Caco-2 (cell line): ENCODE results near the gene BBX. TPM values are rescaled to one million over a fixed set of nuclear protein-coding genes. Genes with fewer than 3 reads are reported as not detected.

Experiments
- BruUV-seq: library from RNA; stranded (reverse); fragments of 400-500 nt; replicated peaks from 2 replicates; lab custom pipeline; 2021; lab: Mats Ljungman, UMichigan
- CTCF ChIA-PET: fragments of 300-600 bp; sonication (Branson Sonifier 250); formaldehyde crosslinking; loops from one replicate; lab custom pipeline; 2022; ENCODE audit warnings: antibody characterized with exemption; lab: Charles Lee
- POLR2A ChIA-PET: fragments of 300-600 bp; sonication (Branson Sonifier 250); formaldehyde crosslinking; loops from one replicate; lab custom pipeline; 2022; ENCODE audit warnings: antibody characterized with exemption; lab: Charles Lee
- DNase-seq, 2 experiments: peaks; one replicate each; pipeline versions ENCODE4 v3.0.0 to v3.0.0-alpha.2; 2020 to 2022
- H3K27me3 ChIP-seq: replicated peaks from 2 replicates; pipeline ENCODE4 v1.6.0; 2011; ENCODE audit warnings: low read length; ENCODE audit not compliant: control insufficient read depth, insufficient read depth
- H3K36me3 ChIP-seq: 2 replicates; pipeline ENCODE4 v1.5.1; 2011; ENCODE audit warnings: low read length; ENCODE audit not compliant: control insufficient read depth, insufficient read depth
- H3K4me1 ChIP-seq: fragments of 250-450 bp; sonication (Bioruptor Pico); 2 replicates; pipeline ENCODE4 v1.5.1; 2020; ENCODE audit warnings: mild to moderate bottlenecking
- H3K4me3 ChIP-seq: 2 replicates; pipeline ENCODE4 v1.5.1; 2011; ENCODE audit warnings: low read depth, mild to moderate bottlenecking, control low read depth, low read length
- H3K9me3 ChIP-seq: fragments of 250-450 bp; sonication (Bioruptor Pico); 2 replicates; pipeline ENCODE4 v1.5.1; 2020; ENCODE audit warnings: mild to moderate bottlenecking, moderate library complexity
- H3K27ac Mint-ChIP-seq: one replicate; pipeline ENCODE4 v1.8.0; 2022; ENCODE audit warnings: mixed read lengths; ENCODE audit not compliant: unreplicated experiment
- H3K27me3 Mint-ChIP-seq: one replicate; pipeline ENCODE4 v1.8.0; 2022; ENCODE audit warnings: mixed read lengths; ENCODE audit not compliant: insufficient read depth, unreplicated experiment
- H3K36me3 Mint-ChIP-seq: one replicate; pipeline ENCODE4 v1.8.0; 2022; ENCODE audit warnings: mild to moderate bottlenecking, mixed read lengths; ENCODE audit not compliant: insufficient read depth, unreplicated experiment
- H3K4me1 Mint-ChIP-seq: one replicate; pipeline ENCODE4 v1.8.0; 2022; ENCODE audit warnings: low read depth, mixed read lengths; ENCODE audit not compliant: unreplicated experiment
- H3K4me3 Mint-ChIP-seq: one replicate; pipeline ENCODE4 v1.8.0; 2022; ENCODE audit warnings: mild to moderate bottlenecking, moderate library complexity, mixed read lengths; ENCODE audit not compliant: unreplicated experiment
- H3K9me3 Mint-ChIP-seq: one replicate; pipeline ENCODE4 v1.8.0; 2022; ENCODE audit warnings: mixed read lengths; ENCODE audit not compliant: unreplicated experiment
- CTCF ChIP-seq, 2 experiments: fragments of 200-600 bp in 1 of 2; IDR thresholded peaks; 1 replicate in 1 of 2; 2 replicates in 1 of 2; pipeline versions ENCODE4 v1.5.1 to v1.8.0; 2011 to 2022; ENCODE audit warnings: antibody characterized with exemption in 1 of 2, control low read depth in 1 of 2, inconsistent platforms in 1 of 2, low read depth in 1 of 2, low read length in 1 of 2, mild to moderate bottlenecking in 1 of 2, moderate library complexity in 1 of 2; ENCODE audit not compliant: insufficient read depth in 1 of 2, severe bottlenecking in 1 of 2, unreplicated experiment in 1 of 2
- intact Hi-C: fragments of 100-400 bp; cut with micrococcal nuclease; formaldehyde crosslinking; loops from one replicate; pipeline ENCODE4 v1.10.0; 2022; ENCODE audit not compliant: unreplicated experiment
- total RNA-seq: library from RNA; stranded (reverse); gene quantifications from 2 replicates; pipeline ENCODE4 v1.2.3, GENCODE V29; 2022

Gene BBX
- total RNA-seq, 1 experiment from 2014 or later: 2.6 TPM

GRCh38 chr3:107548601-107549000 is 25.8 kb downstream of the BBX start:
- ChIA-PET POLR2A (no interaction called here), CTCF (no interaction called here)
- Mint-ChIP-seq H3K27me3 (peaks cover 6% of the 10 kb centered on the region), H3K4me1 (no peaks in the 10 kb centered on the region), H3K4me3 (no peak overlapping the region), H3K36me3 (no peaks in the 10 kb centered on the region), H3K9me3 (no peaks in the 10 kb centered on the region), H3K27ac (no peak overlapping the region)
- intact Hi-C loops: no loop called here
- H3K4me1 ChIP-seq: no peaks in the 10 kb centered on the region
- DNase-seq: no peak
- H3K9me3 ChIP-seq: no peaks in the 10 kb centered on the region
- no peak for TF ChIP-seq CTCF (IDR thresholded peaks at IDR 0.05; ENCODE audit: insufficient read depth in 1 of 2, low read depth in 1 of 2, low read length in 1 of 2, severe bottlenecking in 1 of 2, unreplicated experiment in 1 of 2)
- H3K4me3 ChIP-seq: no peak overlapping the region
- H3K36me3 ChIP-seq: no peaks in the 10 kb centered on the region
- no peaks in the 10 kb centered on the region for H3K27me3 ChIP-seq
- BruUV-seq: no TSS peak

- no peaks in the 10 kb centered on the region for H3K36me3 ChIP-seq
- H3K4me1 ChIP-seq: no peaks in the 10 kb centered on the region
- no peaks in the 10 kb centered on the region for H3K4me1 Mint-ChIP-seq
- POLR2A ChIA-PET: no interaction called here
- H3K36me3 Mint-ChIP-seq: no peaks in the 10 kb centered on the region
- no peaks in the 10 kb centered on the region for H3K9me3 ChIP-seq
- BruUV-seq: no TSS peak
- H3K9me3 Mint-ChIP-seq: no peaks in the 10 kb centered on the region
- H3K27me3 Mint-ChIP-seq: peaks cover 14% of the 10 kb centered on the region
- CTCF ChIA-PET: no interaction called here
- no peaks in the 10 kb centered on the region for H3K27me3 ChIP-seq
- DNase-seq: no peak
- H3K27ac Mint-ChIP-seq: no peak overlapping the region
- no peak overlapping the region for H3K4me3 Mint-ChIP-seq
- H3K4me3 ChIP-seq: no peak overlapping the region
- no peak for TF ChIP-seq CTCF (IDR thresholded peaks at IDR 0.05; ENCODE audit: insufficient read depth in 1 of 2, low read depth in 1 of 2, low read length in 1 of 2, severe bottlenecking in 1 of 2, unreplicated experiment in 1 of 2)
- intact Hi-C loops: no loop called here
Observed at GRCh38 chr3:107555359-107555758, 32.6 kb downstream of the BBX start.

DNA sequence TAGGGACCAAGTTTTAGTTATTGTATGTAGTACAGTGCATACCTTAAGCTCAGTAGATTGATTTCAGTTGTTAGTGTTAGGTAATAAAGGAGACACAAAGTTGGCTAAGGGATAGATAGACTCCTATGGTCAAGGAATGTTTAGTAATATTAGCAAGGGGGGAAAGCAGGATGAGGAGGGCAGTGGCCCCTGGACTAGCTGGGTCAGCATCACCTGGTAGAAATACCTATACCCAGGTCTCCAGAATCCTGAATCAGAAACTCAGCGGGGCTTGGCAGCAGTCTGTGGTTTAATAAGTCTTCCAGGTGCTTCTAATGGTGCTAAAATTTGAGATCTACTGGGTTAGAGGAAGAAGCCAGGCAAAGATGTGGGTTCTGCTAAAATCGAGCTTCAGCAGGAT is 35.0 kb downstream of the BBX start:
- Mint-ChIP-seq H3K4me1 (no peaks in the 10 kb centered on the region), H3K27me3 (peaks cover 16% of the 10 kb centered on the region), H3K36me3 (no peaks in the 10 kb centered on the region), H3K4me3 (no peak overlapping the region), H3K9me3 (no peaks in the 10 kb centered on the region), H3K27ac (no peak overlapping the region)
- DNase-seq: no peak
- intact Hi-C loops: no loop called here
- TF ChIP-seq CTCF (IDR thresholded peaks at IDR 0.05; ENCODE audit: insufficient read depth in 1 of 2, low read depth in 1 of 2, low read length in 1 of 2, severe bottlenecking in 1 of 2, unreplicated experiment in 1 of 2): no peak
- Histone ChIP-seq H3K4me3 (no peak overlapping the region), H3K27me3 (no peaks in the 10 kb centered on the region), H3K36me3 (no peaks in the 10 kb centered on the region), H3K9me3 (no peaks in the 10 kb centered on the region), H3K4me1 (no peaks in the 10 kb centered on the region)
- CTCF ChIA-PET: no interaction called here
- BruUV-seq: no TSS peak
- POLR2A ChIA-PET: no interaction called here
